ENCODE results near the gene ZRSR2. TPM values are rescaled to one million over a fixed set of nuclear protein-coding genes. Genes with fewer than 3 reads are reported as not detected.

Gene ZRSR2
- total and polyA plus RNA-seq, 10 of the 15 experiments (the other 5 are each of a cell fraction or from before 2014, with no cell fraction given) = 8.8 to 34.1 (median 15.6) TPM

DNA sequence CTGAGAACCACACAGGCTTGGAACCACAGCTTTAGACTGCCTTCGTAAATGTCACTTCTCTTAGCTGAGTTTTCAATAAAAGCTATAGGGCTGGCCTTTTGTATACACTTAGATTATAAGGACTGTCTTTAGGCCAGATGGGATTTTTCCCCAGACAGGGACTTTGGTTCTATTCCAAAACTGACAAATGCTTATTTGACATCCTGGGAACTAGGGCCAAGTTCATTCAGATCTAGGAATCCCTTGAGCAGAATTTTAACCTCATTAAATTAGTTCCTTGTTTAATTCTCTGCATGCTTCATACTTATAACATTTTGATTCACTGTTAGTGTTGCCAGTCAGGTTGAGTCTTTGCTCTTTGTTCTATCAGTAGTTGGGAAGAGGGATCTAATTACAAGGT is 23.1 kb downstream of the ZRSR2 start:
- intact Hi-C loops (cut with micrococcal nuclease; ENCODE audit: unreplicated experiment) (no loop called here), in situ Hi-C loops (cut with MboI) (no loop called here)
- Histone ChIP-seq H3K27me3 (replicated peaks in 1 of 2; ENCODE audit: control insufficient read depth in 2 of 2, insufficient read depth in 2 of 2, low read length in 1 of 2) (no peaks in the 10 kb centered on the region), H3K9ac (ENCODE audit: control insufficient read depth, insufficient read depth, low read length) (no peak overlapping the region), H3K79me2 (ENCODE audit: control insufficient read depth, insufficient read depth, low read length) (no peaks in the 10 kb centered on the region), H3K4me3 (no peak overlapping the region), H3K4me1 (ENCODE audit: control insufficient read depth, insufficient read depth, low read length) (peaks cover 6% of the 10 kb centered on the region; the same call in 1 of the 2 replicates), H3K4me2 (ENCODE audit: control insufficient read depth, insufficient read depth) (no peak overlapping the region), H2AFZ (ENCODE audit: control insufficient read depth, low read depth, low read length) (no peak overlapping the region), H3K9me3 (replicated peaks; ENCODE audit: control insufficient read depth, insufficient read depth, low read length) (no peaks in the 10 kb centered on the region), H3K27ac (ENCODE audit: control insufficient read depth, insufficient read depth) (no peak overlapping the region), H4K20me1 (ENCODE audit: control insufficient read depth, insufficient read depth) (no peaks in the 10 kb centered on the region), H3K36me3 (ENCODE audit: control insufficient read depth in 2 of 2, insufficient read depth in 2 of 2, low read length in 1 of 2) (peaks cover 14 to 42% of the 10 kb centered on the region in 2 experiments)
- ChIA-PET POLR2A (no interaction called here), SMC1A (ENCODE audit: uncharacterized antibody, unreplicated experiment) (interaction anchor here (0.6 to 1.3 kb wide), 4 partner anchors 8 to 130 kb away, joined by 3 read pairs; no protein-coding TSS in a partner anchor), CTCF (interaction anchor here (1.0 kb wide), 1 partner anchor 117 kb away, joined by 3 read pairs; no protein-coding TSS in a partner anchor), RAD21 (ENCODE audit: unreplicated experiment) (interaction anchor here (1.0 kb wide), 1 partner anchor 22 kb away, joined by 3 read pairs; no protein-coding TSS in a partner anchor)
- DNase-seq (ENCODE audit: low read depth, low spot score) (no peak), ATAC-seq (no peak), FAIRE-seq (no peak)
- TF ChIP-seq SMAD5 (IDR thresholded peaks at IDR 0.05; ENCODE audit: low read depth) = no peak
- no peak for TF ChIP-seq ATF2 (IDR thresholded peaks at IDR 0.05; ENCODE audit: low read length)
- TF ChIP-seq BRCA1 (IDR thresholded peaks at IDR 0.05; ENCODE audit: low read depth, low read length) = no peak
- TF ChIP-seq HDGF (IDR thresholded peaks at IDR 0.05) = no peak
- TF ChIP-seq RAD51 (IDR thresholded peaks at IDR 0.05) = no peak
- no peak for TF ChIP-seq WRNIP1 (IDR thresholded peaks at IDR 0.05; ENCODE audit: borderline replicate concordance, low read depth, low read length)
- TF ChIP-seq SREBF1 (IDR thresholded peaks at IDR 0.05; ENCODE audit: low read length) = no peak
- no peak for TF ChIP-seq MEF2B (IDR thresholded peaks at IDR 0.05; ENCODE audit: partially characterized antibody, poor library complexity, severe bottlenecking)
- TF ChIP-seq JUND (IDR thresholded peaks at IDR 0.05; ENCODE audit: low read depth, low read length) = no peak
- TF ChIP-seq MTA2 (IDR thresholded peaks at IDR 0.05; ENCODE audit: low read depth) = no peak
- TF ChIP-seq, protein P1, sequence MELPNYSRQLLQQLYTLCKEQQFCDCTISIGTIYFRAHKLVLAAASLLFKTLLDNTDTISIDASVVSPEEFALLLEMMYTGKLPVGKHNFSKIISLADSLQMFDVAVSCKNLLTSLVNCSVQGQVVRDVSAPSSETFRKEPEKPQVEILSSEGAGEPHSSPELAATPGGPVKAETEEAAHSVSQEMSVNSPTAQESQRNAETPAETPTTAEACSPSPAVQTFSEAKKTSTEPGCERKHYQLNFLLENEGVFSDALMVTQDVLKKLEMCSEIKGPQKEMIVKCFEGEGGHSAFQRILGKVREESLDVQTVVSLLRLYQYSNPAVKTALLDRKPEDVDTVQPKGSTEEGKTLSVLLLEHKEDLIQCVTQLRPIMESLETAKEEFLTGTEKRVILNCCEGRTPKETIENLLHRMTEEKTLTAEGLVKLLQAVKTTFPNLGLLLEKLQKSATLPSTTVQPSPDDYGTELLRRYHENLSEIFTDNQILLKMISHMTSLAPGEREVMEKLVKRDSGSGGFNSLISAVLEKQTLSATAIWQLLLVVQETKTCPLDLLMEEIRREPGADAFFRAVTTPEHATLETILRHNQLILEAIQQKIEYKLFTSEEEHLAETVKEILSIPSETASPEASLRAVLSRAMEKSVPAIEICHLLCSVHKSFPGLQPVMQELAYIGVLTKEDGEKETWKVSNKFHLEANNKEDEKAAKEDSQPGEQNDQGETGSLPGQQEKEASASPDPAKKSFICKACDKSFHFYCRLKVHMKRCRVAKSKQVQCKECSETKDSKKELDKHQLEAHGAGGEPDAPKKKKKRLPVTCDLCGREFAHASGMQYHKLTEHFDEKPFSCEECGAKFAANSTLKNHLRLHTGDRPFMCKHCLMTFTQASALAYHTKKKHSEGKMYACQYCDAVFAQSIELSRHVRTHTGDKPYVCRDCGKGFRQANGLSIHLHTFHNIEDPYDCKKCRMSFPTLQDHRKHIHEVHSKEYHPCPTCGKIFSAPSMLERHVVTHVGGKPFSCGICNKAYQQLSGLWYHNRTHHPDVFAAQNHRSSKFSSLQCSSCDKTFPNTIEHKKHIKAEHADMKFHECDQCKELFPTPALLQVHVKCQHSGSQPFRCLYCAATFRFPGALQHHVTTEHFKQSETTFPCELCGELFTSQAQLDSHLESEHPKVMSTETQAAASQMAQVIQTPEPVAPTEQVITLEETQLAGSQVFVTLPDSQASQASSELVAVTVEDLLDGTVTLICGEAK (IDR thresholded peaks at IDR 0.05; ENCODE audit: borderline replicate concordance) = no peak
- TF ChIP-seq LARP7 (IDR thresholded peaks at IDR 0.05) = no peak
- TF ChIP-seq ESRRA (IDR thresholded peaks at IDR 0.05; ENCODE audit: low read length) = no peak
- TF ChIP-seq, protein P2, sequence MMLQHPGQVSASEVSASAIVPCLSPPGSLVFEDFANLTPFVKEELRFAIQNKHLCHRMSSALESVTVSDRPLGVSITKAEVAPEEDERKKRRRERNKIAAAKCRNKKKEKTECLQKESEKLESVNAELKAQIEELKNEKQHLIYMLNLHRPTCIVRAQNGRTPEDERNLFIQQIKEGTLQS (IDR thresholded peaks at IDR 0.05; ENCODE audit: borderline replicate concordance, extremely low read depth, low read depth, low read length) = no peak
- WGBS (ENCODE audit: insufficient coverage, insufficient replicate concordance, low lambda C conversion rate, missing lambda C conversion rate) = 47% methylated on average over 1 of the region's 1 CpG
- no TSS peak for BruUV-seq (replicated peaks)
